PC-9 (cell line): Measurements from ENCODE around the gene TMEM120B. TPM values are rescaled to one million over a fixed set of nuclear protein-coding genes. Genes with fewer than 3 reads are reported as not detected.

ENCODE experiments used
- BruUV-seq: library from RNA; stranded (reverse); fragments of 400-500 nt; replicated peaks from 2 replicates; lab custom pipeline; 2021; lab: Mats Ljungman, UMichigan
- CTCF ChIA-PET: fragments of 300-600 bp; sonication (Branson Sonifier 250); formaldehyde crosslinking; loops from one replicate; lab custom pipeline; 2022; ENCODE audit warnings: antibody characterized with exemption; lab: Charles Lee
- POLR2A ChIA-PET: fragments of 300-600 bp; sonication (Branson Sonifier 250); formaldehyde crosslinking; loops from one replicate; lab custom pipeline; 2022; ENCODE audit warnings: antibody characterized with exemption; ENCODE audit not compliant: unreplicated experiment; lab: Charles Lee
- DNase-seq, 2 experiments: peaks; one replicate each; pipeline versions ENCODE4 v3.0.0 to v3.0.0-alpha.2; 2015 to 2022; ENCODE audit warnings: mixed read lengths in 1 of 2
- H2AFZ ChIP-seq: fragments of 200-600 bp; sonication (generic); 2 replicates; pipeline ENCODE4 v1.8.1; 2017; ENCODE audit warnings: antibody characterized with exemption
- H3F3A ChIP-seq: fragments of 200-600 bp; sonication (generic); 2 replicates; pipeline ENCODE4 v1.8.1; 2017; ENCODE audit warnings: antibody characterized with exemption, mild to moderate bottlenecking, low read depth; ENCODE audit not compliant: insufficient read depth
- H3K27ac ChIP-seq: fragments of 200-600 bp; sonication (generic); 2 replicates; pipeline ENCODE4 v1.6.1; 2016; ENCODE audit warnings: mixed run types
- H3K27me3 ChIP-seq: fragments of 200-600 bp; sonication (generic); 2 replicates; pipeline ENCODE4 v1.6.1; 2016; ENCODE audit warnings: low read depth, mixed run types; ENCODE audit not compliant: insufficient read depth
- H3K36me3 ChIP-seq: fragments of 200-600 bp; sonication (generic); 2 replicates; pipeline ENCODE4 v1.6.1; 2016; ENCODE audit warnings: low read depth, mixed run types
- H3K4me1 ChIP-seq: fragments of 200-600 bp; sonication (generic); replicated peaks from 2 replicates; pipeline ENCODE4 v1.6.1; 2016; ENCODE audit warnings: mixed run types; ENCODE audit not compliant: insufficient read depth
- H3K4me2 ChIP-seq: fragments of 200-600 bp; sonication (generic); 2 replicates; pipeline ENCODE4 v1.6.1; 2017; ENCODE audit warnings: mixed run types
- H3K4me3 ChIP-seq: fragments of 200-600 bp; sonication (generic); 2 replicates; pipeline ENCODE4 v1.6.1; 2016; ENCODE audit warnings: mixed run types
- H3K79me2 ChIP-seq: fragments of 200-600 bp; sonication (generic); 2 replicates; pipeline ENCODE4 v1.6.1; 2017; ENCODE audit warnings: low read depth, mixed run types
- H3K9me2 ChIP-seq: fragments of 200-600 bp; sonication (generic); 2 replicates; pipeline ENCODE4 v1.8.1; 2017; ENCODE audit warnings: mild to moderate bottlenecking; ENCODE audit not compliant: insufficient read depth
- H3K9me3 ChIP-seq: fragments of 200-600 bp; sonication (generic); 2 replicates; pipeline ENCODE4 v1.8.1; 2016; ENCODE audit warnings: low read depth; ENCODE audit not compliant: insufficient read depth
- H4K20me1 ChIP-seq: fragments of 200-600 bp; sonication (generic); 2 replicates; pipeline ENCODE4 v1.8.1; 2017; ENCODE audit not compliant: insufficient read depth
- CTCF ChIP-seq: fragments of 200-600 bp; sonication (generic); conservative IDR thresholded peaks from 2 replicates; pipeline ENCODE4 v1.6.1; 2017; ENCODE audit warnings: mixed run types, antibody characterized with exemption, mild to moderate bottlenecking, moderate library complexity
- EZH2 ChIP-seq: fragments of 200-600 bp; sonication (generic); IDR thresholded peaks from 2 replicates; pipeline ENCODE4 v1.8.0; 2017; ENCODE audit warnings: antibody characterized with exemption, low read depth
- intact Hi-C: fragments of 100-400 bp; cut with micrococcal nuclease; formaldehyde crosslinking; loops from one replicate; pipeline ENCODE4 v1.10.0; 2022; ENCODE audit not compliant: unreplicated experiment
- total RNA-seq: library from RNA; stranded (reverse); gene quantifications from 2 replicates; pipeline ENCODE4 v1.2.3, GENCODE V29; 2021

TMEM120B gene
- total RNA-seq, 1 experiment from 2014 or later, result 12.4 TPM

GRCh38 chr12:121764808-121765207 lies 52.3 kb downstream of the TMEM120B start:
- no peaks in the 10 kb centered on the region for H3K27me3 ChIP-seq
- H3K9me2 ChIP-seq, result no peaks in the 10 kb centered on the region
- no TSS peak for BruUV-seq
- H2AFZ ChIP-seq, result no peak overlapping the region
- TF ChIP-seq EZH2 (no peak), CTCF (no peak)
- no peaks in the 10 kb centered on the region for H3K9me3 ChIP-seq
- no peak overlapping the region for H3K27ac ChIP-seq
- H3K4me1 ChIP-seq, result peaks cover 5% of the 10 kb centered on the region; the same call in 1 of the 2 replicates
- H3K4me2 ChIP-seq, result no peak overlapping the region
- H3K4me3 ChIP-seq, result no peak overlapping the region
- CTCF ChIA-PET, result interaction anchor here (1.2 kb wide), 1 partner anchor 30 kb away, joined by 4 read pairs; no protein-coding TSS in a partner anchor
- no peaks in the 10 kb centered on the region for H3F3A ChIP-seq
- intact Hi-C loops, result no loop called here
- POLR2A ChIA-PET, result interaction anchor here (0.6 kb wide), 2 partner anchors 17 to 23 kb away, joined by 3 to 23 read pairs; no protein-coding TSS in a partner anchor
- no peaks in the 10 kb centered on the region for H4K20me1 ChIP-seq
- no peak for DNase-seq
- no peaks in the 10 kb centered on the region for H3K79me2 ChIP-seq
- H3K36me3 ChIP-seq, result no peaks in the 10 kb centered on the region

- Histone ChIP-seq H3K79me2 (no peaks in the 10 kb centered on the region), H4K20me1 (no peaks in the 10 kb centered on the region), H3K36me3 (no peaks in the 10 kb centered on the region), H3F3A (no peaks in the 10 kb centered on the region), H3K9me2 (no peaks in the 10 kb centered on the region), H3K27me3 (no peaks in the 10 kb centered on the region), H3K4me1 (peaks cover 5% of the 10 kb centered on the region; the same call in 1 of the 2 replicates), H2AFZ (no peak overlapping the region), H3K4me3 (no peak overlapping the region), H3K27ac (no peak overlapping the region), H3K9me3 (no peaks in the 10 kb centered on the region), H3K4me2 (no peak overlapping the region)
- intact Hi-C loops, result no loop called here
- ChIA-PET POLR2A (interaction anchor here (0.6 kb wide), 1 partner anchor 17 kb away, joined by 3 read pairs; no protein-coding TSS in a partner anchor), CTCF (interaction anchor here (0.7 to 1.2 kb wide), 2 partner anchors 29 to 418 kb away, joined by 3 to 4 read pairs; no protein-coding TSS in a partner anchor)
- DNase-seq, result peak in 1 of 2 experiments; percentile 60
- no TSS peak for BruUV-seq
- TF ChIP-seq EZH2 (no peak), CTCF (no peak)
These were observed 53.0 kb downstream of the TMEM120B start for GRCh38 chr12:121765573-121765972.

GRCh38 chr12:121766290-121767039 lies 53.9 kb downstream of the TMEM120B start:
- H3K4me3 ChIP-seq, result no peak overlapping the region
- no peaks in the 10 kb centered on the region for H3F3A ChIP-seq
- no peaks in the 10 kb centered on the region for H3K36me3 ChIP-seq
- ChIA-PET CTCF (interaction anchor here (0.6 to 1.2 kb wide), 2 partner anchors 28 to 198 kb away, joined by 4 to 5 read pairs; no protein-coding TSS in a partner anchor), POLR2A (no interaction called here)
- H2AFZ ChIP-seq, result no peak overlapping the region
- no peak for DNase-seq
- peaks cover 5% of the 10 kb centered on the region; the same call in 1 of the 2 replicates for H3K4me1 ChIP-seq
- H3K4me2 ChIP-seq, result no peak overlapping the region
- H3K9me2 ChIP-seq, result no peaks in the 10 kb centered on the region
- H4K20me1 ChIP-seq, result no peaks in the 10 kb centered on the region
- no peaks in the 10 kb centered on the region for H3K79me2 ChIP-seq
- H3K27me3 ChIP-seq, result no peaks in the 10 kb centered on the region
- no peak for TF ChIP-seq CTCF
- no peak for TF ChIP-seq EZH2
- intact Hi-C loops, result no loop called here
- BruUV-seq, result no TSS peak
- no peaks in the 10 kb centered on the region for H3K9me3 ChIP-seq
- no peak overlapping the region for H3K27ac ChIP-seq
